Colonic mucosa (tissue), 4 donors: ENCODE measurements around the gene USP31. TPM values are rescaled to one million over a fixed set of nuclear protein-coding genes. Genes with fewer than 3 reads are reported as not detected.

ENCODE experiments used
- DNase-seq: peaks from one replicate; pipeline ENCODE4 v3.0.0-alpha.2; 2020
- H3K27ac ChIP-seq: fragments of 200-600 bp; one replicate; pipeline ENCODE4 v1.8.0; 2021
- H3K27me3 ChIP-seq: fragments of 200-600 bp; one replicate; pipeline ENCODE4 v1.8.0; 2021
- H3K36me3 ChIP-seq: fragments of 200-600 bp; one replicate; pipeline ENCODE4 v1.8.0; 2021
- H3K4me1 ChIP-seq: fragments of 200-600 bp; one replicate; pipeline ENCODE4 v1.8.0; 2021; ENCODE audit warnings: mild to moderate bottlenecking
- H3K4me3 ChIP-seq: fragments of 200-600 bp; one replicate; pipeline ENCODE4 v1.8.0; 2021
- H3K9ac ChIP-seq, 2 donors: one replicate each; pipeline ENCODE4 v1.7.0; 2013; ENCODE audit warnings: control low read depth in 2 of 2, low read depth in 2 of 2, low read length in 2 of 2
- H3K9me3 ChIP-seq: fragments of 200-600 bp; one replicate; pipeline ENCODE4 v1.8.0; 2021
- CTCF ChIP-seq: fragments of 200-600 bp; IDR thresholded peaks from one replicate; pipeline ENCODE4 v1.8.0; 2022; ENCODE audit warnings: antibody characterized with exemption, mild to moderate bottlenecking
- intact Hi-C: fragments of 100-400 bp; cut with DNase I; formaldehyde crosslinking; loops from one replicate; pipeline ENCODE4 v1.14.1; 2022
- total RNA-seq, 2 donors: library from RNA; stranded (reverse); fragmentation: NEBNext Ultra II Directional in 1 of 2; extraction: Animal tissue kit (Norgen Biotek cat#: 25700) in 1 of 2; gene quantifications; one replicate each; pipeline ENCODE4 v1.2.1, GENCODE V29; 2021
- donor health status: healthy.
- donor health status: DM: no; HTN: no; CAD: no.
- donor health status: DM: no; HTN: no; CAD: no.

The USP31 gene
- total RNA-seq, 2 donors from 2014 or later: 5.9 to 9.8 TPM

GRCh38 chr16:23074423-23074822 lies 74.8 kb downstream of the USP31 start:
- Histone ChIP-seq H3K9ac (no peak overlapping the region), H3K4me1 (no peaks in the 10 kb centered on the region), H3K27me3 (no peaks in the 10 kb centered on the region), H3K36me3 (no peaks in the 10 kb centered on the region), H3K9me3 (no peaks in the 10 kb centered on the region), H3K4me3 (no peak overlapping the region), H3K27ac (no peak overlapping the region)
- intact Hi-C loops: no loop called here
- no peak for DNase-seq
- no peak for TF ChIP-seq CTCF

DNA sequence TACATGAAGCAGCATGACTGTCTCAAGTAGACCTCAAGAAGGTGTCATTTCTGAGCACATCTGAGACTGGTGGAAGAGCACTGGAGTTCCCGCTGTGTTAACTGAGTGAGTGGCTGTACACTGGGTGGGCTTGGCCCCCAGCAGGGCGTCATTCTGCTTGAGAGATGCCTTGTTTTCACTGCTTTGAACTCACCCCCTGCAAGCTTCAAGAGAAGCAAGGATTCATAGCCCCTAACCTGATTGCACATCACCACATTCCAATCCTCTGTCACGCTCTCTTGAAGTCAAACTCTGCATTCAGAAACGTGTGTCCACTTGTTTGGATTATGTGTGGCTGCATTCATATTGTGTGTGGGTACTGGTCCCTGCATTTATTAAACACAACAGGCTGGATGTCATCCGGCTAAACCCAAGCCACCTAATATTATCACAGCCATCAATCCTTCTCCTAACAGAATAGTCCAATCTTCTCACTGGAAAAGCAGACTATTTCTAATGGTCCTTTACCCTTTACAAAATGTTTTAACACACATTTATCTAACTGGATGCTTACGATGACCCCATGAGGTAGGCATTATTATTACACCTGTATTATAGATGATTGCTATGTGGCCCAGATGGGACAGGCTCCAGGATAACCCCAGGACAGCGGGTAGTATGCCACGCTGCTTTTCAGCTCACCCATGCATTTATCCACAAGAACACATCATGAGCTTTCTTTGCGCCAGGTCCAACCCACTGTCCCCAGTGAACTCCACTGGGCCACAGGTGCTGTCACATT lies 76.3 kb downstream of the USP31 start:
- no peak for DNase-seq
- Histone ChIP-seq H3K4me1 (no peaks in the 10 kb centered on the region), H3K4me3 (no peak overlapping the region), H3K27me3 (no peaks in the 10 kb centered on the region), H3K9ac (no peak overlapping the region), H3K9me3 (no peaks in the 10 kb centered on the region), H3K27ac (no peak overlapping the region), H3K36me3 (no peaks in the 10 kb centered on the region)
- intact Hi-C loops: no loop called here
- no peak for TF ChIP-seq CTCF

DNA sequence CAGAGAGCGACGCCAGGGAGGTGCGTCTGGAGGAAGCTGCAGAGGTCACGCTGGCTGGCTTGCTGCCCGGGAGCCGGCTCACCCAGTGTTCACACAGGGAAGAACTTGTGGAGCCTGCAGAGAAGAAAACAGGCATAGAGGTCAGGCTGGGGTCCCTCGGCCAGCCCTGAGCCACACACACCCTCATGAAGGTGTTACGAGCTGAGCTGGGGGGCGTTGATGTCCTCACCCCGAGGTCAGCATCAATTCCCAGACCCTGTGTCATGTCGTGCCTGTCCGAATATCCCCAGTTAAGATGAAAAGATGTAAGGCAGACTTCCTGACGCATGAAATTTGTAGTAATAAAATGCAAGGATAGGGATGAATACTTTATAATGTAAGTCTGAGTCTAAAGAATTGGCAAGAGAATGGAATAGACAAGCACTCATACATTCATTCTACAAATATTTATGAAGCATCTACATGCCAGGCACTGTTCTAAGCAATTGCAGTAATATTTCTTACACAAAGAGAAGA lies 77.1 kb downstream of the USP31 start:
- Histone ChIP-seq H3K9ac (no peak overlapping the region), H3K27me3 (no peaks in the 10 kb centered on the region), H3K4me1 (no peaks in the 10 kb centered on the region), H3K4me3 (no peak overlapping the region), H3K27ac (peak overlapping the region; percentile 17), H3K9me3 (no peaks in the 10 kb centered on the region), H3K36me3 (no peaks in the 10 kb centered on the region)
- TF ChIP-seq CTCF: no peak
- intact Hi-C loops: no loop called here
- DNase-seq: peak; percentile 83

DNA sequence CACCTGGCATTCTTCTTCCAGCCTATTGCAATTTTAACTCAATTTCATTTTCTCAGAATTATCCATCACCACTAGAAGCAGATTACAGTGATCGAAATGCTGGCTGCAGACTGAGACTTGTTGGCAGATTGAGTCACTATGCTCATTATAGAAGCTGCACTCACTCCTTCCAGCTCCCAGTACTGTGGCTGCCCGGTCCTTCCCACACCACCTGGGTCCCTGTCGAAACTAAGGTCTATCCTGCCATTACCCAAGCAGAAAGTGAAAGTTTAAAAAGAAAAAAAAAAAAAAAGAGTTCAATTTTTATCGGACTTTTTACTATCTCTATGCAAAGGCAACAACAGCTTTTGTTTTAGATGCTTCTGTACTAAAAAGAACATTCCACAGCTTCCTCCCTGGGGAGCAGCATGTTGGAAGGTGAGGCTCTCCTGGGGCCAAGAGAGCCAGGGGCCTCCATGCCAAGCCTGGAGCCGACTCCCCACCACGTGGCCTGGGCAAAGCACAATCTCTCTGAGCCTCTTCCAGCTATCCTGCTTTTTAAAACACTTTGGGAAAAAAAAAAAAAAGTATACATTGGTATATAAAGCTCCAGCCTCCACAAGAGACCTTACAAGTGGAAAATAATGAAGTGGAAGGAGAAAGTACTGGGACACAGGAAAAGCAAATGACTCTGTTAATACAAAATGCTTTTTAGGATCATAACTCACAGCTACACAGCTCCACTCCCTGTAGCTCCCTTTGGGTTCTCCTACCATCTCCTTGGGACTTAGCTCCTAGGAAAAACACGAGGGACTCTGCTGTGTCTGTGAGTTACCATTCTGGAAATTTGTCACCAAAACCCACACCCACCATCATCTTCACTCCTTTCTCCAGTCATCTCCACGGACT lies 77.8 kb downstream of the USP31 start:
- H3K36me3 ChIP-seq: no peaks in the 10 kb centered on the region
- H3K27me3 ChIP-seq: no peaks in the 10 kb centered on the region
- no peak overlapping the region for H3K27ac ChIP-seq
- H3K9ac ChIP-seq: no peak overlapping the region
- H3K9me3 ChIP-seq: no peaks in the 10 kb centered on the region
- H3K4me3 ChIP-seq: no peak overlapping the region
- no peaks in the 10 kb centered on the region for H3K4me1 ChIP-seq
- intact Hi-C loops: no loop called here
- no peak for DNase-seq
- no peak for TF ChIP-seq CTCF

- Histone ChIP-seq H3K36me3 (no peaks in the 10 kb centered on the region), H3K9me3 (no peaks in the 10 kb centered on the region), H3K27me3 (no peaks in the 10 kb centered on the region), H3K9ac (no peak overlapping the region), H3K4me1 (no peaks in the 10 kb centered on the region), H3K4me3 (no peak overlapping the region), H3K27ac (no peak overlapping the region)
- no peak for DNase-seq
- intact Hi-C loops: no loop called here
- TF ChIP-seq CTCF: no peak
Observed at GRCh38 chr16:23069844-23070243, 79.4 kb downstream of the USP31 start.
